HG03135 (cell line): ENCODE results near the gene ANKK1.

ENCODE experiments used
- ATAC-seq: cut with Tn5 transposase; IDR thresholded peaks from one replicate; pipeline ENCODE4 v1.9.1; 2021; ENCODE audit warnings: mild to moderate bottlenecking, moderate library complexity; ENCODE audit not compliant: unreplicated experiment

ANKK1 gene

GRCh38 chr11:113377681-113378412 lies 9.7 kb upstream of the ANKK1 start:
- no peak for ATAC-seq

GRCh38 chr11:113378692-113379091 lies 8.9 kb upstream of the ANKK1 start:
- no peak for ATAC-seq

GRCh38 chr11:113382121-113382520 lies 5.5 kb upstream of the ANKK1 start:
- no peak for ATAC-seq

- no peak for ATAC-seq
Measured at GRCh38 chr11:113384551-113384950, 3.0 kb upstream of the ANKK1 start.

GRCh38 chr11:113385749-113386148 lies 1.8 kb upstream of the ANKK1 start:
- no peak for ATAC-seq

GRCh38 chr11:113386866-113387265 lies 713 bp upstream of the ANKK1 start:
- no peak for ATAC-seq

- ATAC-seq: no peak
Measured at GRCh38 chr11:113389272-113389671, 1.7 kb downstream of the ANKK1 start.

- no peak for ATAC-seq
Measured at GRCh38 chr11:113392236-113392921, 4.8 kb downstream of the ANKK1 start.

GRCh38 chr11:113393501-113393985 lies 6.0 kb downstream of the ANKK1 start:
- no peak for ATAC-seq

GRCh38 chr11:113394919-113395318 lies 7.3 kb downstream of the ANKK1 start:
- ATAC-seq: no peak

GRCh38 chr11:113395782-113396336 lies 8.3 kb downstream of the ANKK1 start:
- ATAC-seq: no peak

GRCh38 chr11:113396690-113397089 lies 9.1 kb downstream of the ANKK1 start:
- ATAC-seq: no peak

GRCh38 chr11:113397212-113397611 lies 9.6 kb downstream of the ANKK1 start:
- no peak for ATAC-seq

GRCh38 chr11:113397821-113398220 lies 10.2 kb downstream of the ANKK1 start:
- ATAC-seq: no peak

GRCh38 chr11:113398669-113399430 lies 11.3 kb downstream of the ANKK1 start:
- no peak for ATAC-seq

- no peak for ATAC-seq
Measured at GRCh38 chr11:113400631-113401230, 13.2 kb downstream of the ANKK1 start.

- ATAC-seq: no peak
Measured at GRCh38 chr11:113401718-113402117, 14.1 kb downstream of the ANKK1 start.

GRCh38 chr11:113404859-113405430 lies 17.4 kb downstream of the ANKK1 start:
- ATAC-seq: no peak

- ATAC-seq: no peak
Measured at GRCh38 chr11:113405724-113406478, 18.3 kb downstream of the ANKK1 start.

- no peak for ATAC-seq
Measured at GRCh38 chr11:113407163-113407562, 19.6 kb downstream of the ANKK1 start.
